Neuronal stem cell (in vitro differentiated cells): Measurements from ENCODE around the gene SEMA3A.
A peak's percentile ranks its signal among the peaks of the same experiment; 100 is the strongest.

Experiments used
- DNase-seq: peaks from one replicate; pipeline ENCODE4 v3.0.0-alpha.2; 2013; ENCODE audit warnings: low spot score
- H2AFZ ChIP-seq: one replicate; pipeline ENCODE4 v1.6.1; 2013; ENCODE audit warnings: mild to moderate bottlenecking, low read length, inconsistent platforms
- H2AK5ac ChIP-seq: 2 replicates; pipeline ENCODE4 v1.6.1; 2013; ENCODE audit warnings: low read depth, mild to moderate bottlenecking, inconsistent platforms, low read length, moderate library complexity, mixed read lengths
- H2BK120ac ChIP-seq: 2 replicates; pipeline ENCODE4 v1.6.1; 2013; ENCODE audit warnings: low read depth, mild to moderate bottlenecking, inconsistent platforms, low read length, moderate library complexity, mixed read lengths
- H2BK12ac ChIP-seq: one replicate; pipeline ENCODE4 v1.6.1; 2013; ENCODE audit warnings: low read length, inconsistent platforms
- H2BK15ac ChIP-seq: 2 replicates; pipeline ENCODE4 v1.6.1; 2013; ENCODE audit warnings: mild to moderate bottlenecking, low read length, inconsistent platforms, mixed read lengths
- H2BK5ac ChIP-seq: one replicate; pipeline ENCODE4 v1.6.1; 2013; ENCODE audit warnings: inconsistent platforms, mild to moderate bottlenecking, low read length, moderate library complexity
- H3K14ac ChIP-seq: one replicate; pipeline ENCODE4 v1.6.1; 2013; ENCODE audit warnings: low read length, inconsistent platforms
- H3K18ac ChIP-seq: 2 replicates; pipeline ENCODE4 v1.6.1; 2013; ENCODE audit warnings: low read length, inconsistent platforms
- H3K23ac ChIP-seq: 2 replicates; pipeline ENCODE4 v1.6.1; 2013; ENCODE audit warnings: low read depth, mild to moderate bottlenecking, mixed read lengths, low read length, inconsistent platforms; ENCODE audit not compliant: poor library complexity
- H3K27ac ChIP-seq: replicated peaks from 3 replicates; pipeline ENCODE4 v1.5.1; 2013; ENCODE audit warnings: low read length, inconsistent platforms
- H3K27me3 ChIP-seq, 3 experiments: 2 replicates each; pipeline ENCODE4 v1.6.1; 2013; ENCODE audit warnings: low read length in 3 of 3, mild to moderate bottlenecking in 2 of 3, inconsistent platforms in 1 of 3, low read depth in 1 of 3, mixed read lengths in 1 of 3, moderate library complexity in 1 of 3; ENCODE audit not compliant: control insufficient read depth in 3 of 3, insufficient read depth in 3 of 3
- H3K36me3 ChIP-seq, 2 donors: replicated peaks in 1 of 2; 2 replicates each; pipeline ENCODE4 v1.6.1; 2013; ENCODE audit warnings: low read length in 2 of 2; ENCODE audit not compliant: control insufficient read depth in 2 of 2, insufficient read depth in 2 of 2
- H3K4ac ChIP-seq: 2 replicates; pipeline ENCODE4 v1.6.1; 2013; ENCODE audit warnings: inconsistent platforms, mild to moderate bottlenecking, low read length, moderate library complexity
- H3K4me1 ChIP-seq, 2 donors: 1 replicate in 1 of 2; 2 replicates in 1 of 2; pipeline ENCODE4 v1.6.1; 2013; ENCODE audit warnings: low read length in 2 of 2, low read depth in 1 of 2; ENCODE audit not compliant: control insufficient read depth in 2 of 2, insufficient read depth in 1 of 2
- H3K4me2 ChIP-seq: one replicate; pipeline ENCODE4 v1.6.1; 2013; ENCODE audit warnings: mild to moderate bottlenecking, low read length, inconsistent platforms; ENCODE audit not compliant: insufficient read depth, poor library complexity, severe bottlenecking
- H3K4me3 ChIP-seq, 2 donors: 2 replicates each; pipeline ENCODE4 v1.5.1; 2013; ENCODE audit warnings: low read length in 2 of 2, mild to moderate bottlenecking in 2 of 2, inconsistent platforms in 1 of 2, moderate library complexity in 1 of 2
- H3K79me1 ChIP-seq: one replicate; pipeline ENCODE4 v1.6.1; 2013; ENCODE audit warnings: low read depth, mild to moderate bottlenecking, inconsistent platforms, low read length, moderate library complexity
- H3K9ac ChIP-seq: one replicate; pipeline ENCODE4 v1.6.1; 2013; ENCODE audit warnings: mild to moderate bottlenecking, low read depth, low read length, inconsistent platforms; ENCODE audit not compliant: poor library complexity
- H3K9me3 ChIP-seq, 2 donors: replicated peaks in 1 of 2; 2 replicates each; pipeline versions ENCODE3 to v1.6.1; 2013; ENCODE audit warnings: low read length in 2 of 2, mild to moderate bottlenecking in 2 of 2, inconsistent platforms in 1 of 2, low read depth in 1 of 2, mixed read lengths in 1 of 2, moderate library complexity in 1 of 2; ENCODE audit not compliant: control insufficient read depth in 2 of 2, insufficient read depth in 1 of 2
- H4K8ac ChIP-seq: one replicate; pipeline ENCODE4 v1.6.1; 2013; ENCODE audit warnings: low read depth, mild to moderate bottlenecking, inconsistent platforms, low read length, moderate library complexity
- H4K91ac ChIP-seq: one replicate; pipeline ENCODE4 v1.6.1; 2013; ENCODE audit warnings: low read length, low read depth, mild to moderate bottlenecking, inconsistent platforms; ENCODE audit not compliant: poor library complexity
- WGBS, 2 donors: extraction: QIAGEN DNeasy Blood & Tissue Kit; methylation state at CpG; one replicate each; pipeline ENCODE4 v1.1.7; 2013; ENCODE audit warnings: missing lambda C conversion rate in 2 of 2, mixed read lengths in 1 of 2; ENCODE audit not compliant: insufficient read length in 2 of 2, insufficient replicate concordance in 1 of 2; ENCODE audit errors: extremely low coverage in 2 of 2; 5-methylcytosine and 5-hydroxymethylcytosine counted together

SEMA3A gene

GRCh38 chr7:83983606-83984005, 211.0 kb downstream of the SEMA3A start:
- Histone ChIP-seq H3K23ac (no peak overlapping the region), H4K8ac (no peak overlapping the region), H3K4me2 (no peak overlapping the region), H3K36me3 (peaks cover 0 to 87% of the 10 kb centered on the region in 2 donors), H2BK5ac (no peak overlapping the region), H2BK15ac (no peak overlapping the region), H2BK12ac (no peak overlapping the region), H3K14ac (no peak overlapping the region), H3K4me1 (no peaks in the 10 kb centered on the region), H3K27ac (no peak overlapping the region), H3K9ac (no peak overlapping the region), H3K4me3 (no peak overlapping the region), H2AK5ac (no peak overlapping the region), H4K91ac (no peak overlapping the region), H3K79me1 (no peaks in the 10 kb centered on the region), H2BK120ac (no peak overlapping the region), H3K27me3 (no peaks in the 10 kb centered on the region), H2AFZ (no peak overlapping the region), H3K4ac (no peak overlapping the region), H3K9me3 (peaks cover 0 to 14% of the 10 kb centered on the region in 2 donors), H3K18ac (no peak overlapping the region)
- DNase-seq, result no peak
- WGBS, 2 donors, result no CpG with 5 or more reads among the region's 1 CpG

- no peaks in the 10 kb centered on the region for H3K4me1 ChIP-seq
- H3K27ac ChIP-seq, result no peak overlapping the region
- H3K18ac ChIP-seq, result no peak overlapping the region
- H3K14ac ChIP-seq, result no peak overlapping the region
- peak; percentile 11 for DNase-seq
- H2AFZ ChIP-seq, result no peak overlapping the region
- no peak overlapping the region for H2BK15ac ChIP-seq
- no peak overlapping the region for H4K8ac ChIP-seq
- no peak overlapping the region for H3K4me3 ChIP-seq
- no peak overlapping the region for H2BK5ac ChIP-seq
- no peak overlapping the region for H3K9ac ChIP-seq
- no peak overlapping the region for H3K23ac ChIP-seq
- peaks cover 2 to 85% of the 10 kb centered on the region in 2 donors for H3K36me3 ChIP-seq
- peaks cover 0 to 7% of the 10 kb centered on the region in 2 donors for H3K9me3 ChIP-seq
- no peak overlapping the region for H3K4ac ChIP-seq
- H3K4me2 ChIP-seq, result no peak overlapping the region
- no peak overlapping the region for H4K91ac ChIP-seq
- no peaks in the 10 kb centered on the region for H3K79me1 ChIP-seq
- no peak overlapping the region for H2AK5ac ChIP-seq
- no peak overlapping the region for H2BK12ac ChIP-seq
- no peaks in the 10 kb centered on the region for H3K27me3 ChIP-seq
- no peak overlapping the region for H2BK120ac ChIP-seq
Measured at GRCh38 chr7:83976302-83976701, 218.3 kb downstream of the SEMA3A start.

GRCh38 chr7:83970081-83970480, 224.5 kb downstream of the SEMA3A start:
- no peak for DNase-seq
- Histone ChIP-seq H2AK5ac (no peak overlapping the region), H2AFZ (no peak overlapping the region), H2BK15ac (no peak overlapping the region), H3K4me3 (no peak overlapping the region), H3K79me1 (no peaks in the 10 kb centered on the region), H4K8ac (no peak overlapping the region), H2BK12ac (no peak overlapping the region), H3K27me3 (no peaks in the 10 kb centered on the region), H3K9ac (no peak overlapping the region), H3K9me3 (peaks cover 0 to 2% of the 10 kb centered on the region in 2 donors), H3K27ac (no peak overlapping the region), H4K91ac (no peak overlapping the region), H3K4ac (no peak overlapping the region), H3K18ac (no peak overlapping the region), H3K4me2 (no peak overlapping the region), H3K4me1 (no peaks in the 10 kb centered on the region), H2BK120ac (no peak overlapping the region), H3K36me3 (peaks cover 0 to 56% of the 10 kb centered on the region in 2 donors), H2BK5ac (no peak overlapping the region), H3K23ac (no peak overlapping the region), H3K14ac (no peak overlapping the region)

- Histone ChIP-seq H3K14ac (no peak overlapping the region), H2AK5ac (no peak overlapping the region), H2BK120ac (no peak overlapping the region), H2BK12ac (no peak overlapping the region), H3K4me1 (no peaks in the 10 kb centered on the region), H3K27ac (no peak overlapping the region), H2AFZ (no peak overlapping the region), H3K9me3 (no peaks in the 10 kb centered on the region), H3K4me2 (no peak overlapping the region), H3K23ac (no peak overlapping the region), H2BK15ac (no peak overlapping the region), H4K8ac (no peak overlapping the region), H3K36me3 (peaks cover 0 to 64% of the 10 kb centered on the region in 2 donors), H3K4me3 (no peak overlapping the region), H3K79me1 (no peaks in the 10 kb centered on the region), H3K9ac (no peak overlapping the region), H3K18ac (no peak overlapping the region), H3K4ac (no peak overlapping the region), H3K27me3 (no peaks in the 10 kb centered on the region), H4K91ac (no peak overlapping the region), H2BK5ac (no peak overlapping the region)
- DNase-seq, result no peak
Measured at GRCh38 chr7:83964318-83964717, 230.3 kb downstream of the SEMA3A start.
